GM12875 (cell line): ENCODE data around the gene SELENOS.

ENCODE experiments used
- H3K4me3 ChIP-seq: one replicate; pipeline ENCODE4 v1.5.1; 2011; ENCODE audit warnings: low read depth, low read length, control low read depth
- CTCF ChIP-seq: IDR thresholded peaks from 2 replicates; pipeline ENCODE4 v1.5.1; 2011; ENCODE audit warnings: low read depth, mild to moderate bottlenecking, control low read depth, inconsistent platforms, low read length, moderate library complexity, borderline replicate concordance; ENCODE audit not compliant: insufficient read depth

Gene SELENOS

GRCh38 chr15:101246391-101246790 is 30.9 kb downstream of the SELENOS start:
- TF ChIP-seq CTCF = no peak
- H3K4me3 ChIP-seq = no peak overlapping the region

- no peak for TF ChIP-seq CTCF
- no peak overlapping the region for H3K4me3 ChIP-seq
Measured at GRCh38 chr15:101244889-101245668, 32.2 kb downstream of the SELENOS start.

GRCh38 chr15:101244036-101244781 is 33.1 kb downstream of the SELENOS start:
- H3K4me3 ChIP-seq = no peak overlapping the region
- TF ChIP-seq CTCF = no peak

GRCh38 chr15:101243420-101243819 is 33.9 kb downstream of the SELENOS start:
- no peak for TF ChIP-seq CTCF
- no peak overlapping the region for H3K4me3 ChIP-seq

GRCh38 chr15:101242999-101243336 is 34.3 kb downstream of the SELENOS start:
- H3K4me3 ChIP-seq = no peak overlapping the region
- TF ChIP-seq CTCF = no peak

- peak overlapping the region; percentile 16 for H3K4me3 ChIP-seq
- no peak for TF ChIP-seq CTCF
Measured at GRCh38 chr15:101242160-101242998, 34.9 kb downstream of the SELENOS start.
